ENCODE measurements around the gene TMEM108. TPM values are rescaled to one million over a fixed set of nuclear protein-coding genes. Genes with fewer than 3 reads are reported as not detected.

TMEM108 gene
- total and polyA plus RNA-seq, 2 experiments from 2014 or later: 7.4 to 15.3 TPM

- H3K4me1 Mint-ChIP-seq: peaks cover 13% of the 10 kb centered on the region; the same call in 2 of the 3 replicates
Observed at GRCh38 chr3:133361011-133361410, 322.8 kb downstream of the TMEM108 start.

More at GRCh38 chr3:133361011-133361410, 322.8 kb downstream of the TMEM108 start:
- H3K36me3 Mint-ChIP-seq (ENCODE audit: low read depth): peaks cover 7% of the 10 kb centered on the region; the same call in 2 of the 3 replicates
- Histone ChIP-seq H3K4me2 (no peak overlapping the region), H3K4me1 (ENCODE audit: insufficient read depth) (no peaks in the 10 kb centered on the region), H3K79me2 (replicated peaks; ENCODE audit: insufficient read depth) (no peaks in the 10 kb centered on the region), H3F3A (replicated peaks; ENCODE audit: low read depth) (no peaks in the 10 kb centered on the region), H3K4me3 (no peak overlapping the region), H3K36me3 (ENCODE audit: insufficient read depth) (no peaks in the 10 kb centered on the region), H2AFZ (no peak overlapping the region), H4K20me1 (replicated peaks; ENCODE audit: insufficient read depth) (no peaks in the 10 kb centered on the region), H3K9me2 (ENCODE audit: insufficient read depth) (no peaks in the 10 kb centered on the region), H3K27ac (ENCODE audit: low read depth) (no peak overlapping the region), H3K27me3 (ENCODE audit: insufficient read depth) (no peaks in the 10 kb centered on the region)
- no peak for ATAC-seq
- H3K4me3 Mint-ChIP-seq: no peak overlapping the region
- TF ChIP-seq, protein P1, sequence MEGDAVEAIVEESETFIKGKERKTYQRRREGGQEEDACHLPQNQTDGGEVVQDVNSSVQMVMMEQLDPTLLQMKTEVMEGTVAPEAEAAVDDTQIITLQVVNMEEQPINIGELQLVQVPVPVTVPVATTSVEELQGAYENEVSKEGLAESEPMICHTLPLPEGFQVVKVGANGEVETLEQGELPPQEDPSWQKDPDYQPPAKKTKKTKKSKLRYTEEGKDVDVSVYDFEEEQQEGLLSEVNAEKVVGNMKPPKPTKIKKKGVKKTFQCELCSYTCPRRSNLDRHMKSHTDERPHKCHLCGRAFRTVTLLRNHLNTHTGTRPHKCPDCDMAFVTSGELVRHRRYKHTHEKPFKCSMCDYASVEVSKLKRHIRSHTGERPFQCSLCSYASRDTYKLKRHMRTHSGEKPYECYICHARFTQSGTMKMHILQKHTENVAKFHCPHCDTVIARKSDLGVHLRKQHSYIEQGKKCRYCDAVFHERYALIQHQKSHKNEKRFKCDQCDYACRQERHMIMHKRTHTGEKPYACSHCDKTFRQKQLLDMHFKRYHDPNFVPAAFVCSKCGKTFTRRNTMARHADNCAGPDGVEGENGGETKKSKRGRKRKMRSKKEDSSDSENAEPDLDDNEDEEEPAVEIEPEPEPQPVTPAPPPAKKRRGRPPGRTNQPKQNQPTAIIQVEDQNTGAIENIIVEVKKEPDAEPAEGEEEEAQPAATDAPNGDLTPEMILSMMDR (conservative IDR thresholded peaks at IDR 0.05; ENCODE audit: low read depth in 2 of 2): no peak
- TF ChIP-seq ZNF331 (CRISPR knock-in tag; IDR thresholded peaks at IDR 0.05; ENCODE audit: low read depth) (no peak), CREB1 (CRISPR knock-in tag; IDR thresholded peaks at IDR 0.05; ENCODE audit: low read depth) (no peak), NANOG (IDR thresholded peaks at IDR 0.05; ENCODE audit: borderline replicate concordance) (no peak), EZH2 (IDR thresholded peaks at IDR 0.05; ENCODE audit: low read depth, unreplicated experiment) (no peak), POLR2AphosphoS5 (IDR thresholded peaks at IDR 0.05; ENCODE audit: low read depth) (no peak), ZNF114 (CRISPR knock-in tag; IDR thresholded peaks at IDR 0.05) (no peak), ZNF462 (CRISPR knock-in tag; IDR thresholded peaks at IDR 0.05) (no peak), STAT1 (IDR thresholded peaks at IDR 0.05; ENCODE audit: unreplicated experiment) (no peak), EZH2phosphoT487 (IDR thresholded peaks at IDR 0.05; ENCODE audit: unreplicated experiment) (no peak), JUNB (IDR thresholded peaks at IDR 0.05; ENCODE audit: unreplicated experiment) (no peak)
- TF ChIP-seq, protein P2, sequence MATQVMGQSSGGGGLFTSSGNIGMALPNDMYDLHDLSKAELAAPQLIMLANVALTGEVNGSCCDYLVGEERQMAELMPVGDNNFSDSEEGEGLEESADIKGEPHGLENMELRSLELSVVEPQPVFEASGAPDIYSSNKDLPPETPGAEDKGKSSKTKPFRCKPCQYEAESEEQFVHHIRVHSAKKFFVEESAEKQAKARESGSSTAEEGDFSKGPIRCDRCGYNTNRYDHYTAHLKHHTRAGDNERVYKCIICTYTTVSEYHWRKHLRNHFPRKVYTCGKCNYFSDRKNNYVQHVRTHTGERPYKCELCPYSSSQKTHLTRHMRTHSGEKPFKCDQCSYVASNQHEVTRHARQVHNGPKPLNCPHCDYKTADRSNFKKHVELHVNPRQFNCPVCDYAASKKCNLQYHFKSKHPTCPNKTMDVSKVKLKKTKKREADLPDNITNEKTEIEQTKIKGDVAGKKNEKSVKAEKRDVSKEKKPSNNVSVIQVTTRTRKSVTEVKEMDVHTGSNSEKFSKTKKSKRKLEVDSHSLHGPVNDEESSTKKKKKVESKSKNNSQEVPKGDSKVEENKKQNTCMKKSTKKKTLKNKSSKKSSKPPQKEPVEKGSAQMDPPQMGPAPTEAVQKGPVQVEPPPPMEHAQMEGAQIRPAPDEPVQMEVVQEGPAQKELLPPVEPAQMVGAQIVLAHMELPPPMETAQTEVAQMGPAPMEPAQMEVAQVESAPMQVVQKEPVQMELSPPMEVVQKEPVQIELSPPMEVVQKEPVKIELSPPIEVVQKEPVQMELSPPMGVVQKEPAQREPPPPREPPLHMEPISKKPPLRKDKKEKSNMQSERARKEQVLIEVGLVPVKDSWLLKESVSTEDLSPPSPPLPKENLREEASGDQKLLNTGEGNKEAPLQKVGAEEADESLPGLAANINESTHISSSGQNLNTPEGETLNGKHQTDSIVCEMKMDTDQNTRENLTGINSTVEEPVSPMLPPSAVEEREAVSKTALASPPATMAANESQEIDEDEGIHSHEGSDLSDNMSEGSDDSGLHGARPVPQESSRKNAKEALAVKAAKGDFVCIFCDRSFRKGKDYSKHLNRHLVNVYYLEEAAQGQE (IDR thresholded peaks at IDR 0.05; ENCODE audit: unreplicated experiment): no peak
- TF ChIP-seq, protein P3, sequence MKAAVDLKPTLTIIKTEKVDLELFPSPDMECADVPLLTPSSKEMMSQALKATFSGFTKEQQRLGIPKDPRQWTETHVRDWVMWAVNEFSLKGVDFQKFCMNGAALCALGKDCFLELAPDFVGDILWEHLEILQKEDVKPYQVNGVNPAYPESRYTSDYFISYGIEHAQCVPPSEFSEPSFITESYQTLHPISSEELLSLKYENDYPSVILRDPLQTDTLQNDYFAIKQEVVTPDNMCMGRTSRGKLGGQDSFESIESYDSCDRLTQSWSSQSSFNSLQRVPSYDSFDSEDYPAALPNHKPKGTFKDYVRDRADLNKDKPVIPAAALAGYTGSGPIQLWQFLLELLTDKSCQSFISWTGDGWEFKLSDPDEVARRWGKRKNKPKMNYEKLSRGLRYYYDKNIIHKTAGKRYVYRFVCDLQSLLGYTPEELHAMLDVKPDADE (IDR thresholded peaks at IDR 0.05): no peak
- no peaks in the 10 kb centered on the region for H3K27me3 Mint-ChIP-seq (ENCODE audit: insufficient read depth, low read depth, poor library complexity)
- DNase-seq (ENCODE audit: low spot score): no peak
- H3K9me3 Mint-ChIP-seq: peaks cover 10% of the 10 kb centered on the region; the same call in 1 of the 3 replicates
- no peak overlapping the region for H3K27ac Mint-ChIP-seq
